ENCODE data around the gene INKA2.

INKA2 gene

DNA sequence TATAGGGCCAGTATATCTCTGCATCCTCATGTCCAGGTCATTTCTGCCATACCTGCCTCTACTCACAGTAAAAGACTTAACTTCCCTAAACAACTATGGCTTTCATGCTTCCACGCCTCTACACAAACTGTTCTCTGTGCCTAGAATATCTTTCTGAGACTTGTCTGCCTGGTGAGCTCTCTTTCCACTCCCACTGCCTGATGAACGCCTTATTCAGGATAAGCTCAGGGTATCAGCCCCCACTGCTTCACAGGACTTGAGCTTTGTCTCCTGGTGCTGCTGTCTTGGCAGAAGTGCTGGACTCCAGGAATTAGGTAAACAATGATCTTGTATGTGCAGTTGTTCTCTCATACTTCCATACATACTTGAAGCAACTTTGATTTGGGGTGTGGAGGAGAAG lies 11.7 kb upstream of the INKA2 start:
- peaks cover 0 to 8% (median 6%) of the 10 kb centered on the region in 4 donors for H3K4me1 ChIP-seq
- no peaks in the 10 kb centered on the region for H3K36me3 ChIP-seq
- intact Hi-C loops (cut with DNase I; ENCODE audit: low total_unique reads) = loop anchor here (5.0 kb wide), 1 partner anchor 34 kb away; no protein-coding TSS in a partner anchor
- no peaks in the 10 kb centered on the region for H3K27me3 ChIP-seq
- H3K27ac ChIP-seq = no peak overlapping the region
- no peak for TF ChIP-seq CTCF (IDR thresholded peaks at IDR 0.05)
- DNase-seq = no peak
- H3K4me3 ChIP-seq = no peak overlapping the region
- no peaks in the 10 kb centered on the region for H3K9me3 ChIP-seq

GRCh38 chr1:111749628-111750027 lies 10.4 kb upstream of the INKA2 start:
- intact Hi-C loops (cut with DNase I; ENCODE audit: low total_unique reads) = loop anchor here (5.0 kb wide), 1 partner anchor 32 kb away; no protein-coding TSS in a partner anchor
- Histone ChIP-seq H3K9me3 (no peaks in the 10 kb centered on the region), H3K27ac (no peak overlapping the region), H3K36me3 (no peaks in the 10 kb centered on the region), H3K4me1 (peaks cover 0 to 4% (median 3%) of the 10 kb centered on the region in 4 donors), H3K4me3 (no peak overlapping the region), H3K27me3 (no peaks in the 10 kb centered on the region)
- no peak for DNase-seq
- TF ChIP-seq CTCF (IDR thresholded peaks at IDR 0.05) = no peak

DNA sequence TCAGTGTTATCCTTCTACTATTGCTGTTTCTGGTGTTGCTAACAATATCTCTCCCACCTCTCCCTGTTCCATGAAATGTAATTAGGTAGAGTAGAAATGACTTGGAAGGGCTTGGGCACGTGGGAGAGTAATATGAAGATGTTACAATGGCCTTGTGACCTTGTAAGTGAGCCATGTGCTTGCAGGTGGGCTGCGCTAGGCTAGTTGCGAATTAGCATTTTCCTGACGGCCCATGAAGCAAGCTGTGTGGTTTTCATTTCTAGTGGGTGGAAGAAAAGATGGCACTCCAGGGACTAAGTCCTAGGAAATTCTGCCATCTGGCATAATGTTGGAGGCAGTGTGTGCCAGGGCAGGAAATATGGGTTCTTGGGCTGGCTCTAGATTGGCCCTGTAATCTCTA lies 8.8 kb upstream of the INKA2 start:
- H3K4me1 ChIP-seq = no peaks in the 10 kb centered on the region
- intact Hi-C loops (cut with DNase I; ENCODE audit: low total_unique reads) = no loop called here

GRCh38 chr1:111747282-111747734 lies 8.1 kb upstream of the INKA2 start:
- no peaks in the 10 kb centered on the region for H3K27me3 ChIP-seq
- peak in 1 of 2 donors; percentile 56 for DNase-seq
- H3K4me3 ChIP-seq = no peak overlapping the region
- no peaks in the 10 kb centered on the region for H3K36me3 ChIP-seq
- no peaks in the 10 kb centered on the region for H3K4me1 ChIP-seq
- TF ChIP-seq CTCF (IDR thresholded peaks at IDR 0.05) = peak; percentile 49 to 59
- intact Hi-C loops (cut with DNase I; ENCODE audit: low total_unique reads) = no loop called here
- H3K27ac ChIP-seq = no peak overlapping the region
- H3K9me3 ChIP-seq = no peaks in the 10 kb centered on the region

More for the DNA sequence above, 8.8 kb upstream of the INKA2 start:
- Histone ChIP-seq H3K9me3 (no peaks in the 10 kb centered on the region), H3K27me3 (no peaks in the 10 kb centered on the region), H3K4me3 (no peak overlapping the region), H3K36me3 (no peaks in the 10 kb centered on the region), H3K27ac (no peak overlapping the region)
- DNase-seq = no peak
- no peak for TF ChIP-seq CTCF (IDR thresholded peaks at IDR 0.05)

- H3K4me3 ChIP-seq = no peak overlapping the region
- no peaks in the 10 kb centered on the region for H3K36me3 ChIP-seq
- no peak for TF ChIP-seq CTCF (IDR thresholded peaks at IDR 0.05)
- H3K9me3 ChIP-seq = no peaks in the 10 kb centered on the region
- intact Hi-C loops (cut with DNase I; ENCODE audit: low total_unique reads) = no loop called here
- DNase-seq = no peak
- no peaks in the 10 kb centered on the region for H3K4me1 ChIP-seq
- no peaks in the 10 kb centered on the region for H3K27me3 ChIP-seq
- H3K27ac ChIP-seq = no peak overlapping the region
These were observed 7.4 kb upstream of the INKA2 start for GRCh38 chr1:111746614-111746999.
